A204.1 (cell line): ENCODE results near the gene TRIM47.

Source experiments
- FAIRE-seq: peaks from 2 replicates; lab custom pipeline; 2012; peaks lifted over from hg19 to GRCh38; lab: Jason Lieb, UNC

The TRIM47 gene

DNA sequence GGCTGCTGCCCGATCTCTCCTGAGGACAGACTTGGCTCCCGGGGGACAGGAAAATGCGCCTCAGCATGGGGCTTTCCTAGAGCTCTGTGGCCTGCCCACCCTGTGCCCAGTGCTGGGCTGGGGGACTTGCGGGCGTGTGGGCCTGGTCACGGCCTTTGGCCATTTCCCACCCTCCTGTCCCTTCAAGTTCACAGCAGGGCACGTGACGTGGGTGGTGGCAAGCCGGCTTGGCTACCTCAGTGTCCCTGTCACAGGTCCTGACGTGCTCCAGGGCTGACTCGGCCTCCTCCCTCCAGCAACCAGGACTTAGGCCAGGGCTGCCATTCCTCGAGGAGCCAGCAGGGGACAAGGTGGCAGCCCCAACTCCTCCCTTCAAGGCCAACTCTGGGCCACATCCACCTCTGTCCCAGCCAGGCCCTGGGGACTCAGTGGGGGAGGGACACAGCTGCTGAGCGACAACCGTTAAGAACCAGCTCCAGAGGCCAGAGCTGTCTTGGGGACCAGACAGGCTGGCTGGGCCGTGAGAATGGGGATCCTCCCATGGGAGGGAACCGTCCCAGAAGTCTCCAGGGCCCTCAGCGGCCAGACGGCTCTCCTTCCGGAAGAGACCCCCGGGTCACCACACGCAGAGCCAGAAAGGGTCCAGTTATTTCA, 33.2 kb downstream of the TRIM47 start:
- no peak for FAIRE-seq

DNA sequence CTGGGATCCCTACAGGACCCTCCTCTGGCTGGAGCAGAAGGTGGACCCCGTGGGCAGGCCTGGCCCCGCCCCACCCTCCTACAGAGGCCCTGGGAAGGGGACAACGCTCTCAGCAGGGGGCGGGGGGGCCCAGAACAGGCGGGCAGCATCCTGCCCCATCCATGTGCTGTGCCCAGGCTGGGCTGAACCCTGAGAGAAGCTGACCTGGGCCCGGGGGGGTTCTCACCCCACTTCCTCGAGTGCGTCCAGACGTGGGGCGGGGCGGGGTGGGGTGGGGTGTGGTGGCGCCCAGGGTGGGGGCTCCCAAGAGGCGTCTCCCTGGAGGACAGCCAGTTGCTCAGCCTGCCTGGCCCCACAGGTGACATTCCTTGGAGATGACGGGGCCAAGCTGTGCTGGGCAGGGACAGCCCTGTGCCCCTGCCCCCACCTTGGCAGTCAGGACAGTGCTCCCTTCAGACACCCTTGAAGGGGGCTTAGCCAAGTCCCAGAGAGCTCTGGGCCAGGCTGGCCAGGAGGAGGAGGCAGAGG, 33.8 kb downstream of the TRIM47 start:
- FAIRE-seq = no peak

DNA sequence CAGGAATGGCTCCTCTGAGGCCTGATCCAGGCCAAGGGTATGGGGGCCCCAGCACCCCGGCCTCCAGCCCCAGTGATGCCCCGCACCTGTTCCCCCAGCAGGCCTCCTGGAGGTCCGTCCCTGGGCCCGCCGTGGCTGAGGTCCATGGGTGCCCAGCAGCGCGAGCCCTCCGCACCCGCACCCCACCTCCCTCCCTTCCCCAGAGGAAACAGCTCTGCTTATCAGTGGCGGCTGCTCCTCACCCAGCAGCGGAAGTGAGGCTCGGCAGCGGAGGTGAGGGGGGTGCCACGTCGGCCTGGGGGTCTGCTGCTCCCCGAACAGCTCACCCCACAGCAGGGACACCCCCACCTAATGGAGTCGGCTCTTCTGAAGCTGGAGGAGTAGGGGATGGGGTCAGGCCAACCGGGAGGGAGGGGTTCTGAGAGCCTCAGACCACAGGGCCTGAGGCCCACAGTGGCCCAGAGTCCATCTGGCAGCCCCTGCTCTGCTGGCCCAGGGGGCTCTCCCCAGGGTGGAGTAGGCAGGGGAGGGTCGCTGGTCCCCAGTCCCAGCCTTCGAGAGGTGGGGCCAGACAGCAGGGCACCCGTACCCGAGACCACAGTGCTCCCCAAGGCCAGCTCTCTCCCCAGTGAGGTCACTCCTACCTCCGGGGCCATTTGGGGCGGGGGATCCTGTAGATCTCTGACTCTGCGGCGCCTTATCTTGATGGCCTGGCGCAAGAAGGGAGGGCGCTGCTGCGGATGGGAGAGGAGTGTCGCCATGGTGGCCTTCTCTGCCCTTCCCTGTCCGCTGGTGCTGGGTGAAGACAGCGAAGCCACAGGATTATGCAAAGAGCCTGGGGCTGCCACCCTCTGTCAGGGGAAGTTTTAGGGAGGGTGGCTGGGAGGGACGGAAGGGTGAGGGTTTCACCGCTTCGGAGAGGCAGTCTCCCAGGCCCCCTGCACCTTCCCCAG, 34.5 kb downstream of the TRIM47 start, which contains the start of gene UNC13D:
TSS of gene UNC13D (minus strand) at position 828 of the 953 bp plus-strand sequence. CDS start at position 761, 67 bp downstream.
- FAIRE-seq = no peak

DNA sequence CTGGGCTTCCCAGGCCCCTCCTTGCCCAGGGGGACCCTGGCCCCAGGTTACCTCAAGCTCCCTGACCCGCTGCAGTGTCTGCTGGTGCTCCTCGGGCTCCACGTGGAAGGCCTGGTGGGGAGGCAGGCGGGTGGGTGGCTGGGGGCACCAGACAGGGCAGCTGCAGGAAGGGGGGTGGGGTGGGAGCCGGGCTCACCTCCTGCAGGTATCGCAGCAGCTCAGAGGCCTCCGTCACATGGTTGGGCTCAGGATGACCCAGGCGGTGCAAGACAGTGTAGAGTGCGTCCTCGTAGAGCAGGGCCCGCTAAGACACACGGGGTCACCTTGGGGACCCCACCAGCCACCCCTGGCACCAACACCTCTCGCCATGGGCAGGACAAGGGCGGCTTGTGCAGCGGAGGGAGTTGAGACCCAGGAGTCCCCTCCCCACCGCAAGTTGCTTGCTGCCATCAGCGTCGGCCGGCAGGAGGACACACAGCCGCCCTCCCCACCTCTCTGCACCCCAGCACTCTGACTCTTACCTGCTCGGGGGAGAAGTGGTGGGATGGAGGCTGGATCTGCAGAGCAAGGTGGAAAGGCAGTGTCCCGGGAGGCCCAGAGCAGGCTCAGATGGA, 35.3 kb downstream of the TRIM47 start:
- FAIRE-seq = no peak

DNA sequence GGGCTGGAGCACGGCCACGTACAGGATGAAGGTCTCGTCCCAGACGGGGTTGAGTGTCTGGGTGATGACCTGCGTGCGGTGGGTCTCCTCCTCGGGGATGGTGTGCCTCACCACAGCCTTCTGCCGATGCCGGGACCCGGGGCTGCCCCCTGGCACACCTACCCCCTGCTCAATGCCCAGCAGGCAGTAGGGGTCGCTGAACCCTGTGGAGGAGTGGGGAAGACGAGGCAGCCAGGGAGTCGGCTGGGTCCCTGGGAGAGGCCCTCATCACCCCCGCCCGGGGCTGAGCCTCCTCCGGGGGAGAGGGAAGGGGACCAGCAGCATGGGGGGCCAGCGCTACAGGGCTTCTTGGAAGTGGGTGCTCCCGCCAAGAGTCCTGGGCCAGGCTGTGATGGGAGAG, 36.0 kb downstream of the TRIM47 start:
- no peak for FAIRE-seq

DNA sequence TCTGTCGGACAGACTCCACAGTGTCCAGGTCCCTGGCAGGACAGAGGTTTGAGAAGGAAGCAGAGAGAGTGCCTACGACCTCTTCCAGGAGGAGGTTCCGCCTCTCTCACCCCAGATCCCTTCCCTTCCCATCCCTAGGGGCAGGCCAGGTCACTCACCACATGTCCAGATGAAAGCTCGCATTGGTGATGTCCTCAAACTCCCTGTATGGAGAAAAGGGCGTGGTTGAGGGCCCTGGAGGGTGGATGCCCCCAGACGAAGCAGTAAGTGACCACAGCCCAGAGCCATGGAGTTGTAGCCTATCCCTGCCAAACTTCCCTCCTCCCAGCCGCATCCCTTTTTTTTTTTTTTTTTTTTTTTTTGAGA, 37.6 kb downstream of the TRIM47 start:
- no peak for FAIRE-seq

DNA sequence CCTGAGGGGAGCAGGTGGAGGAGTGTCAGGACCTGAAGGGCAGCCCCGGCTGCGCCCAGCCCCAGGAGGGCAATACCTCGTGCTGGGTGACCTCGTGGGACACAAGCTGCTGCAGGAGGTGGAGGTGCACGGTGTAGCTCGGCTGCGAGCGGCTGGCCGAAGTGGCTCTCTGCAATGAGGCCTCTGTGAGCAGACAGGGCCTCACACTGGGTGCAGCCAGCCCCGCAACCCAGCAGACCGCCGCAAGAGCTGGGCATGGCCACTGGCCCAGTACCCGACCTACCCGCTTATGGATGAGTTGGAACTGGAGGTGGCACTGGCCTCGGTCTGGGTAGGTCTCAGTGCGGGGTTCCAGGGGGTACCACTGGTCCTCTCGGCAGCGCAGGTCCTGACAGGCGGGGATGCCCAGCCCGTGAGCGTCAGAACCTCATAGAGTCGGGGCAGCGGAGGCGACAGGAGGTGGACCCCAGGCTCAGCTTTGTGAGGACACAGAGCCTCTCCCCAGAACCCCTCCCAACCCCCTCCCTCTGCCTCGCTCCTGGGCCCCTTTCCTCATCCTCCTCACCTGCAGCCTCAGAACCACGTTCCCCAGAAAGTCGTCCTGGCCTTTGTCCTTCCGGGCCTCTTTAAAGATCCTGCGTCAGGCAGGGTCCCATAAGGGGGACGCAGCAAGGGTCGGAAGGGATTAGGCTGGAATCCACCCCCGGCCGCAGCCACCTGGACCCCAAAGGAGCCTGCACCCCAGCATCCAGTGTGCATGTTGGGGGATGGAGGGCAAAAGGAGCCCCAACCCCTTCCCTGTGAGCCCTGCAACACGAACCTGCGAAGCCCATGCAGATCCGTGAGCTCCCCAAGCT, 38.2 kb downstream of the TRIM47 start:
- no peak for FAIRE-seq

DNA sequence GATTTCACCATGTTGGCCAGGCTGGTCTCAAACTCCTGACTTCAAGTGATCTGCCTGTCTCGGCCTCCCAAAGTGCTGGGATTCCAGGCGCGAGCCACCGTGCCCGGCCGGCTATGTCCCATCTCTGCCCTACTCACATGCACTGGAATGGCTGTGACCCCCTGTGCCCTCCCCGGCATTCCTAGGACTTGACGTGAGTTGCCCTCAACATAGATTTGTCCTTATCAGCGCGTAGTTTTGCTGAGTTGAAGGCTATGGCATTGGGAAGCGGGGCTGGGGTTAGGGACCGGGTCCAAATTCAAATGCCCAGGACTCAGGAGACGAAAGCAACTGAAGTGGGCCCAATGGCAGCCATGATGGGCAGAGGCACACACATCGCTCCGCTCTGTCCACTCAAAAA, 40.0 kb downstream of the TRIM47 start:
- no peak for FAIRE-seq

DNA sequence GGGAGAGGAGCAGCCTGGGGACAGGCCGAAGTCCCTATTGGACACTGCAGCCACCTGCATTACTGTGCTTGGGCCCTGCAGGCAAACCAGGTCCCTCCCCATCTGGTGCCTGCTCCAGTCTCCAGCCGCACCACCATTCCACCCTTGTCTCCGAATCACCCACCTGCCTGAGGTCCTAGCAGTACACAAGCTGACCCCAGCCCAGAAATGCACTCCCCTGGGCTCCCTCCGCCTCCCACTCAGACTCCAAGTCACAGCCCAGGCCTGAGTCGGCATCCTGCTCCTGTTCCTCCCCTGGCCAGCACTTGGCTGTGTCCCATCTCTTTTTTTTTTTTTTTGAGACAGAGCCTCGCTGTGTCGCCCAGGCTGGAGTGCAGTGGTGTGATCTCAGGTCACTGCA, 40.5 kb downstream of the TRIM47 start:
- no peak for FAIRE-seq

DNA sequence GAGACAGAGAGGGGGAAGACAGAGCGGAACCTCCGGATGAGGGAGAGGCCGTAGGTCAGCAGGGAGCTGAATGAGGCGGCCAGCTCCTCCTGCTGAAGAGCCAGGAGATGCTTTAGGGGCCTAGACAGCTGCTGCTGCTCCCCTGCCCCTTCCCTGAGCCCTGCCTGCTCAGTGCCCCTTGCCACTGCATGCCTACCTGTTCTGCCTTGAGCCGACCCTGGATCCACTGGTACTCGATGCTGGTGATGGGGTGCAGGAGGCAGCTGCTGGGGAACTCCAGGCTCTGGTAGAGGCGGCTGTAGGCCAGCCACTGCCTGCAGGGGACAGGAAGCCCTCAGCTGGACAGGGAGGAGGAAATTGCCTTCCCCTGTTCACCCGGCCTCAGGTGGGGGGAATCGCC, 41.8 kb downstream of the TRIM47 start:
- no peak for FAIRE-seq

DNA sequence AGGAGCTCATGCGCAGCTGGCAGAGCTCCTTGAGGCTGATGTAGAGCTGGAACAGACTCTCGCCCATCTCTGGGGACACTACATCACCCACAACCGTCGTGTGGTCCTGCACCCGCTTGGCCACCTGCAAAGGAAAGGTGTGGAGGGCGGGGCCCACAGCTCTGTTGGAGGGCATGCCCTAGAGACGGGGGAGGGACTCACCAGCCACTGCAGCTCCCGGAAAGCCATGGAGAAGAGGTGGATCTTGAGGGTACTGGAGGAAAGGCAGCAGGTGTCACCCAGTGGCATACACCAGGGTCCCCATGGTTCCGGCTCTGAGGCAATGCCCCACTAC, 42.8 kb downstream of the TRIM47 start:
- no peak for FAIRE-seq

DNA sequence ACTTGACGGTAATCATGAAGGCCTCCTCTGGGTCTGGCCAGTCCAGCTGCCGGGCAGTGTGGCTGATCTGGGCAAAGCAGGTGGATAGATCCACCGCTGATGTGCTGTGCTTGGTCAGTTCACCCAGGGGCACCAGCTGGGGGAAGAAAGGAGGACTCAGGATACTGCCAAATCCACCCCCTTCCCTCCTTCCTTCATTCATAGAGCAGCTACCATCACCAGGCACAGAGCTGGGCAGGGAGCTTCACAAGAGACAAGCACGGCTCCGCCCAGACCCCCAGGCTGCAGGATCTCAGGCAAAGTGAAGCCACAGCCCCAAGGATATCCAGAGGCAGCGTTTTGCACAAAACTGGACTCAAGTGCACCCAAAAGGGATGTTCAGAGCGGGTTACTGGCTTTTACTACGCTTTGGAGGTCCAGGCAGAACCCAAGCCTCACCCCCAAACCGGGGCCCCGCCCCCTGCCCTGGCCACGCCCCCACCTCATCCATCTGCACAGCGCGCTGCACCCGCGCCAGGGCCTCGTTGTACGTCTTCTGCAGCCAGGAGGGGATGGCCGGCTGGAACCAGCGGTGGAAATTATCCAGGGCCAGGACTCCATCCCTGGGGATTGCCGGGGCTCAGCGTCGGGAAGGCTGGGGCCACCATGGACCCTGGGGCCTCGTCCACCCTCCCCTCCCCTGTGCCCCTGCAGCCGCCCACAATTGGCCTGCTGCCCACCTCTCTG, 43.3 kb downstream of the TRIM47 start:
- FAIRE-seq = no peak

DNA sequence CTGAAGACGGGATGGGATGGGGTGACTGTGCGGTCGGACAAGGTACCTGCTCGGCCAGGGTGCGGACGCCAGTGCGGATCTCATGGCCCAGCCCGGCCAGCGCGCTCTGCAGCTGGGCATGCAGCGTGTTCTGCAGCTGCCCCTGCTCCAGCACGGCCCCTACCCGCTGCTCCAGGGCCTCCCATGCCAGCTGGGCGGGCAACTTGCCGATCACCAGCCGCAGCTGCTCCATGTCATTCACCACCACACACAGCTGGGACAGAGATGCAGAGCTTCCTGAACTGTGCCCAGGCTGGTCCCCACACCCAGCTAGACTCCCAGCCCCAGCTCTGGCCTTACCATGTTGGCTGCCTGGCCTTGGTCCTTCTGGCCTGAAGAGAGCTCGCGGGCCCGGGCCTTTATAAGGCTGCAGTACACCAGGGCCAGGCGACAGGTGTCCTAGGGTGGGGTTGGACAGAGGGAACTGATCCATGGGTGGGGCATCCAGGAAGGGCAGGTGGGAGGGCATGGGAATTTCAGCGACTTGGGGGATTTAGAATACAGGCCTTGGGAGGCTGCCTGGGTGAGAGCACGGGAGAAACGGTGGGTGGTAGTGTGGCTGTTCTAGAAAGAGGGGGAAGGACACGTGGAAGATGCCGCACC, 44.0 kb downstream of the TRIM47 start:
- FAIRE-seq = no peak

DNA sequence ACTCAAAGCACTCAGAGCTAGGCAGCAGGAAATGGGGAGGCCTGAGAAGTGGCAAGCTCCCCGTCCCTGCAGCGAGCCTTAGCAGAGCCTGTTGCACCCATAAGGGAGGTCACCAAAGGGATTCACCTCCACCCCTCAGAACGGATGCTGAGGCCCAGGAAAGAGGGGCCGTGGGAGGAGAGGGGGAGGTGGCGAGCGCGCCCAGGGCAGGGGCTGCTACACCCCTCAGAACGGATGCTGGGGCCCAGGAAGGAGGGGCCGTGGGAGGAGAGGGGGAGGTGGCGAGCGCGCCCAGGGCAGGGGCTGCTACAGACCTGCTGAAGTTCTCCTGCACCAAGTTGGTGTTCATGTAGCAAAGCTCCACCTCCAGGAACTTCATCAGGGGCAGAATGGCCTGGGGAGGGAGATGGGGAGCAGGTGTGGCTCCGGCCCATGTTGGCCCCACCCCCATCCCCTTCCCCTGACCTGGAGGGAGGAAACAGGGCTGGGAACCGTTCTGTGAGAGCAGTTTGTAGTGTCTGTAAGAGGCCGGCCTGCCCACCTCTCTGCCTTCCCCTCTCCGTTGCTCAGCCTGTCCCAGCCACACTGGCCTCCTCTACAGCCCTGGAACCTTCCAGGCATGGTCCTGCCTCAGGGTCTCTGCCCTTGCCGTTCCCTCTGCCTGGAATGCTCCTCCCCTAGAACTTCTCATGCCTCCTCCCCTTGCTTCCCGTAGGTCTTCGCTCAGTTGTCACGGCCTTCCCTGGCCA, 45.6 kb downstream of the TRIM47 start:
- FAIRE-seq = no peak

DNA sequence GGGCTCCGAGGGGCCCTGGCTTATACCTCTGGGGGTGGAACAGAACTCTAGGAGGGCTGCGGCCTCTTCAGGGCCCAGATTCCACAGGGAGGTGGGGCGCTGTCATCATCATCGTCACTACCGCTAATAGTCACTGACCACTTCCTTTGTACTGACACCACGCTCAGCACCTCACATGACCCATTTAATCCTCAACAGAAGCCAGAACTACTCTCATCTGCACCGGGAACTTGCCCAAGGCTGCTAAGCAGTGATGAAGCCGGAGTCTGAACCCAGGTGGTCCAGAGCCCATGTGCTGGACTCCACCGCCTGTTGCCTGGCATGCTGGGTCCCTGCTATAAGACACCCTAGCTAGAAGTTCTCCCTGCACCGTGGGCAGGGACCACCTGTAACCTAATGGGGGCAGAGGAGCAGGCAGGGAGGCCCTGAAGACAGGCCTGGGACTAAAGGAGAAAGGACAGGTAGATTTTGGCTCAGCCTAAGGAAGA, 46.2 kb downstream of the TRIM47 start:
- no peak for FAIRE-seq

DNA sequence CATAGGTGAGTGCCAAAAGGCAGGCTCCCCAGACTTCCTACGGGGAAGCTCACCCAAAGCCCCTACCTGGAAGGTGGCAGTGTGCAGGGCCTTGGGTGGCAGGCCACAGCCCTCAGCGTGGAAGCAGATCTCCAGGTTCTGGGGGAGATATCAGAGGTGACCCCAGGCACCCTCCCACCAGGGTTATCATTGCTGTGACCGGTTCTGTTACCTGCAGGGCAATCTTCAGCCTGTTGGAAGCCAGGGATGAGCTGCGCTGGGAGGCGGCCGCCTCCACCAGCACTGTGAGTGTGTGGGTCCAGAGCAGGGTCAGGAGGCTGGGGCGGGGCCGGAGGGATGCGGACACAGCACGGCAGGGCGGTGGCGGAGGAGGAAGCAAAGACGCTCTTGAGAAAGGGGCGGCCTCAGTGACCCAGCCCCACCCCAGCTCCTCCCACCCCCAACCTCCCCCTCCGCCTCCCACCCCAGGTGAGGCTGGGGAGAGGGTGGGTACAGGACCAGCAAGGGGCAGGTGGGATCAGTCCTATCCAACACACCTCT, 47.3 kb downstream of the TRIM47 start:
- FAIRE-seq = no peak

DNA sequence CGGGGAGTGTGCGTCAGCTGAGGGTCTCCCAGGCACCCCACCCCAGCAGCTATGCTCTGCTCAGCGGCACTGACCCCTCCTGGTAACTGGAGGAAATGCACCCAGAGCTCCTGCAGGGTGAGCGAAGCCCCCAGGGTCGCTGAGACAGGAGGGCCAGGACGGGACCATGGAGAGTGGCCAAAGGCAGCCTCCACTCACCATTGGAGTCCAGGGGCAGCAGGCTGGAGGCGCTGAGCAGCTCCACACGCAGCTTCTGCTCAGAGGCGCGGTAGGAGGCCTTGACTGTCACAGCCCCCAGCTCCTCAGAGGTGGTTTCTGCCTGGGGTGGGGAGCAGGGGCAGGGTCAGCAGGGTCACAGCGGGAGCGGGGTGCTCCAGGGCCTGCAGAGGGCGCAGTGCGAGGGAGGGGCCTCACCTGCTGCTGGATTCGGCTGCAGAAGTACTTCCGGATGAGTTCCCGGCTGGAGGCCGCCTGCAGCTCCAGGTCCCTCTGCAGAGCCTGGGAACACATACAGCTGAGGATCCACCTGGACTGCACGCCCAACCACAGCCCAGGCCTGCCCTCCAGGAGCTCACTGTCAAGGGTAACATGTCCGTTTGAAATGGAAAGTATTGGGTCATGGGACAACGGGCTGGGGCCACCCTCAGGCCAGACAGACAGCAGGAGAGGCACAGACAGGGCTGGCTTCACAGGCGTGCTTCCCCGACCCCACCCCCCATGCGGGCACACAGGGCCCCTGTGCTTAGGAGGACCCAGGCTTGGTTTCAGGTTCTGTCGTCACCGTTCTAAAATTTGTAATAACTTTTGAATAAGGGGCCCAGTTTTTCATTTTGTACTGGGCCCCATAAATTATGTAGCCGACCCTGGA, 48.0 kb downstream of the TRIM47 start:
- no peak for FAIRE-seq

DNA sequence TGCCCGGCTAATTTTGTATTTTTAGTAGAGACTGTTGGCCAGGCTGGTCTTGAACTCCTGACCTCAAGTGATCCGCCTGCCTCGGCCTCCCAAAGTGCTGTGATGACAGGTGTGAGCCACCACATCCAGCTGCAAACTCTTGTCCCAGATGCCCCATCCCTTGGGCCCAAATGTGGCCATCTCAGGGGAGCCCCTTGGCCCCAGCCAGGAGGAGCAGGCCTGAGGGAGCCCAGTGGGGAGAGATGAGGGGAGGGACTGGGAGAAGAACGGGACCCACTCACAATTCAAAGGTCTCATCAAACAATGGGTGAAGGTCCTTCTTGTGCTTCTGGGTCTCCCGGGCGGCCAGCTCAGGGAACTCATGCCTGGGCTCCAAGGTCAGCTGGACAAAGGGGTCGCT, 48.6 kb downstream of the TRIM47 start:
- FAIRE-seq = no peak

DNA sequence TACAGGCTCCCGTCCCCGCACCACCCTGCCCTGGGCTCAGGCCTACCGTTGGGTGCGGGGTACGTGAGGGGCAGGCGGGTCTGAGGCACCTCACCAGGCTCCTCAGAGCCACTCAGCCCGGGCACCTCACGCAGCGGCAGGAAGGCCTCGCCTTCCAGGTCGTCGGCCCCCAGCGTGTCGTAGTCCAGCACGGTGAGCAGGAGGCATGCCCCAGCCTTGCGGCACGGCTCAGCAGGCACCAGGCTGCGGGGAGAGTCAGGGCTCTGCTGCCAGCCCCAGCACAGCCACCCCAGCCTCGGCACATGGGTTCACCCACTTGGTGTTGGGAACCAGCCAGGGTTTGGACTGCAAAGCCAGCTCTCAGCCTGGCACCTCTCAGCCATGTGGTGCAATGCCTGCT, 49.6 kb downstream of the TRIM47 start:
- no peak for FAIRE-seq
